GM08714 (cell line): Measurements from ENCODE around the gene TMTC2.

Experiments
- H3K4me3 ChIP-seq: fragments of 200-500 bp; sonication (Bioruptor generic); 2 replicates; pipeline ENCODE4 v1.5.1; 2014; ENCODE audit warnings: mild to moderate bottlenecking, low read length, inconsistent platforms
- ZNF274 ChIP-seq: IDR thresholded peaks from 2 replicates; pipeline ENCODE4 v1.6.1; 2012; ENCODE audit warnings: mild to moderate bottlenecking, low read depth, low read length

TMTC2 gene

DNA sequence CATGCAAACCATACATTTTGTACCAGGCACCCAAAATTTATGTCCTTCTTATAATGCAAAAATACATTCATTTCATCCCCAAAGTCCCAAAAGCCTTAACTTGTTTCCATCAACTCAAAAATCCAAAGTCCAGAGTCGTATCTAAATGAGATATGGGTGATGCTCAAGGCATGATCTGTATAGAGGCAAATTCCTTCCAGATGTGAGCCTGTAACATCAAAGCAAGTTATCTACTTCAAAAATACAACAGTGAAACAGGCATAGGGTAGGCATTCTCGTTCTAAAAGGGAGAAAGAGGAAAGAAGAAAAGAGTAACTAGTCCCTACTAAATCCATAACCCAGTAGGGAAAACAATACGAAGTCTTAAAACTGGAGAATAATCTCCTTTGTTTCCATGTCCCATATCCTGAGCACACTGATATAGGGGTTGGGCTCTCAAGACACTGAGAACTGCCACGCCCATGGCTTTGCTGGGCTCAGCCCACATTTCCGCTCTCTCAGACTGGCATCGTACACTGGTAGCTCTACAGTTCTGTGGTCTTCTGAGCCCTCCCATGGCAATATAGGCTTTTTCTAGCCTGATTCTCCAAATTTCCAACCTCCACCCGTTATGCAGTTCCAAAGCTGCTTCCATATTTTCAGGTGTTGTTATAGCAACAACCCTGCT, 232.8 kb downstream of the TMTC2 start:
- TF ChIP-seq ZNF274 = no peak
- H3K4me3 ChIP-seq = no peak overlapping the region

DNA sequence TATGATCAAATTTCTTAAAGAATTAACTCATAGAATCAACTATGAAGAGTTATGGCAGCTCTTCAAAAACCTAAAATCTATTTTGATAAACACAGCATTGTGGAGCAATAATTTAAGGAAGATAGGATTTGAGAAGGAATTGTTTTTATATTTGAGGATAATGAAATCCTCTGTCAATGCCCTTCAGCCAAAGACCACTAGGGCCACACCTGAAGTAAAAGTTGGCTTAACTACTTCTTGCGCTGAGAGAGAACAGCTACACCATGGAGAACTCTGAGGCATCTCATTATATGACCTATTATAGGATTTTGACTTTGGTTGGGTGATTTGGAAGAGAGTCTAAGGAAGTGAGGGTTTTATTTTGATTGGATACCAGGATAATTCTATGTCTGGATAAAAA, 237.2 kb downstream of the TMTC2 start:
- no peak overlapping the region for H3K4me3 ChIP-seq
- no peak for TF ChIP-seq ZNF274

DNA sequence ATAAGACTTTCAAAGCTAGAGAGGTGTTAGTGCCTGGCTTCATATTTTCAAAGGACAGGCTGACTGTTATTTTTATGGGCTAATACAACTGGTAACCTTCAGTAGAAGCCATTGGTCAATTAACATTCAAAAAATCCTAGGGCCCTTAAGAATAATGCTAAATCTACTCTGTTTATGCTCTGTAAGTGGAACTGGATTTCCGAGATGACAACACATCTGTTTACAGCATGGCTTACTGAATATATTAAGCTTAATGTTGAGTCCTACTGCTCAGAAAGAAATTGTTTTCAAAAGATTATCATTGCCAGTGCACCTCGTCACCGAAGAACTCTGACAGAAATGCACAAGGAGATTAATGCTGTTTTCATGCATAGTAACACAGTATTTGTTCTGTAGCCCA, 239.9 kb downstream of the TMTC2 start:
- no peak overlapping the region for H3K4me3 ChIP-seq
- TF ChIP-seq ZNF274 = no peak

DNA sequence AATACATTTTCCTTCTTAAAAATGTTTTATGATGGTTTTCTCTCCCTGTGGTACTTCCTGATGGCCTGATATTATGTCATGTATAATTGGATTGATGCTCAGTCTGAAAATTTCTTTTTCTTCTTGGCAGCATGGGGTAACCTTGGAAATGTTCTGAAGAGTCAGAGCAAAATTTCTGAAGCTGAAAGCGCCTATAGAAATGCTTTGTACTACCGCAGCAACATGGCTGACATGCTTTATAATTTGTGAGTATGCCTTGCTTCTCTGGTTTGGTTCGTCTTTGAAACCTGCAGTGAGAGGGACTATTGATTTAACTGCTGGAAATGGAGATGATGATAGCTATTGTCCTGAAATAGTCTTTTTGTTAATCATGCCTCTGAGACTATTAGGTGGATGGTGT, 243.6 kb downstream of the TMTC2 start:
- TF ChIP-seq ZNF274 = no peak

DNA sequence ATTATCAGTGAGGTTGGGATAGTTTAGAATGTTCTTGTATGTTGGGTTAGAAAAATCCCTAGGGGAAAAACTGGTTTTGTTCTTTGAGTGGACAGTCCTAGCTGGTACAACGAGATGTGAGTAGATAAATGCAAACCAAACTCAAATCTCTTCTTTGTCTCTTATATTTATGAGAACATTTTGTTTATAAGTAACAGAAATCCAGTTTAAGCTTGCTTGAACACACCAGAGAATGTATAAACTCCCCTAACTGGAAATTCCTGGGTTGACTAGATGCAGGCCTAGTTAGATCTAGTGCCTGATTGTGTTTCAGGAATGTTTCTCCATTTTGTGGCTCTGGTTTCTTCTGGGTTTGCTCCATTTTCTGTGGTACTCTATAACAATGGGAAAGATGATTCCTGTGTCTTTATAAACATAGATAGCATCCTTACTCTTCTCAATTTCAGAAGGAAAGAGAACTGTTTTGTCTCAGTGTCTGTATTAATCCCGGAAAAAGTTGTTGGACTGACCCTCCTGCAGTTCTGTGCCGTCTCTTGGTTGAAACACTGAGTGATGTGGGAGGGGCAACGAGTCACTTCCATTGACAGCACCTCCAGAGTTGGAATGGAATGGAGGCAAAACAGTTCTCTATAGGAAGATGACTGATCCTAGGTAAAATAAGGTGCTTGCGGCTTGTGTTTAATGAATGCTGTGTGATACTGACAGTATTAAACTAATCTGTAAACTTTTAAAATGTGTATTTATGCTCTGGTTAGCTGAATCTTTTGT, 244.8 kb downstream of the TMTC2 start:
- TF ChIP-seq ZNF274 = no peak
- H3K4me3 ChIP-seq = no peak overlapping the region

More for the DNA sequence above, 243.6 kb downstream of the TMTC2 start:
- H3K4me3 ChIP-seq = no peak overlapping the region

DNA sequence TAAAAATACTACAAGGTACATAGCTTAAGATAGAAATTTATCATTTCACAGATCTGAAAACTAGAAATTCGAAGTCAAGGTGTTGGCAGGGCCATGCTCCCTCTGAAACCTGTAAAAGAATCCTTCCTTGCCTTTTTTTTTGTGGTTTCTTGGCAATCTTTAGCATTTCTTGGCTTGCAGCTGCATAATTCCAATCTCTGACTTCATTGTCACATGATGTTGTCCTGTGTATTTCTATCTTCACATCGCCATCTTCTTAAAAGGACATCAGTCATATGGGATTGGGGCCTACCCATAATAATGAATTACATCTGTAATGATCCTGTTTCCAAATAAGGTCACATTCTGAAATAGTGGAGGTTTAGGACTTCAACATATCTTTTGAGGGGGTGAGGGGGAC, 250.4 kb downstream of the TMTC2 start:
- TF ChIP-seq ZNF274 = no peak
- H3K4me3 ChIP-seq = no peak overlapping the region

DNA sequence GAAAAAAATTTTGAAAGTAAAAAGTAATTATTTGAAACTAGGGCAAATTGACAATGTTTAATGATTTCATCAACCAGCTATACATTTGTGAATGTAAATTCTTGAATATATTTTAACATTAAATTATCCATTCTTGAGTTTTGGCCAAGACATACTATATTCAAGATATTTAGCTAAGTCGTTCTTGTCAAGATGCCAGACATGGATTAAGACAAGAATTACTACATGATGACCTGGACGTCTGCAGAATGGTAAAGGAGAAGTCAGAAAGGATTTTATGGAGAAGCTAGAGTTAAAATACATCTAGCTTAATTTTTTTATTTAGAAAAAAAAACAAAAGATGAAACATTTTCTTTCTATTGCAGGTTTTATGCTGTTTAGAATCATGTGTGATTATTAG, 255.8 kb downstream of the TMTC2 start:
- TF ChIP-seq ZNF274 = no peak
- H3K4me3 ChIP-seq = no peak overlapping the region

DNA sequence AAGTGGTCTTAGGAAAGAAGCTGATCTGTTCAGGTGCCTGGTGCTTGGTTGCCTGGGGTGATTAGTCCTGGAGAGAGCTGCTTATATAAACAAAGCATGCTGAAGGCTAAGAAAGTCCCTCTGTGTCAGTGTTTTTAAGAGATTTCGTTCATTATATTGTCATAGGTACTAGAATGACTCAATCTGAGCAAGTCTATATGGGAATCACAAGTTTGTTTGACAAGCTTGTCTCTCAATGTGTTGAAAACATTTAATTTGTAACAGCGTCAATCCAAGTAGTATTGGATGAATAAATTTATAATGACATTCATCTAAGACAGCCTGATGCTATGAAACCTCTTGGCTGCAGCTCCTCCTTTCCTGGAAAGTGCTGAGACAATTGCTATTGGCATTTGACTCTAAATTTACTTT, 256.3 kb downstream of the TMTC2 start:
- no peak overlapping the region for H3K4me3 ChIP-seq
- no peak for TF ChIP-seq ZNF274

DNA sequence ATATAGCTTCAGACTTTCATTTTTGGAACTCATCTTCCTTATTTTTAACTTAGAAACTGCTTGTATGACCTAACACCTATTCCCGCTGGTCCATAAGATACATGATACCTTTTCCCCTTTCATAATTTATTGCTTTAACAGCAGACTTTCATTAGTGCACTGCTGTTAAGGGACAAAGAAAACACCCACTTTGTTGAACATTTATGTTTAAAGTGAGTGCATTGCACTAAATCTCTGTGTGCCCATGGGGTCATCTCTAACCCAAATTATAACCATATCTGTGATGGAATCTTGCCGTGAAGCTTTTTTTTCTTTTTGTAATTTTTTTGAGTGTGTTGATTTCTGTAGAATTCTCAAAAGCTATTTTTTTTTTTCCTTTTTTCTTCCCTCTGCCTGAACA, 261.8 kb downstream of the TMTC2 start:
- no peak for TF ChIP-seq ZNF274
- no peak overlapping the region for H3K4me3 ChIP-seq

DNA sequence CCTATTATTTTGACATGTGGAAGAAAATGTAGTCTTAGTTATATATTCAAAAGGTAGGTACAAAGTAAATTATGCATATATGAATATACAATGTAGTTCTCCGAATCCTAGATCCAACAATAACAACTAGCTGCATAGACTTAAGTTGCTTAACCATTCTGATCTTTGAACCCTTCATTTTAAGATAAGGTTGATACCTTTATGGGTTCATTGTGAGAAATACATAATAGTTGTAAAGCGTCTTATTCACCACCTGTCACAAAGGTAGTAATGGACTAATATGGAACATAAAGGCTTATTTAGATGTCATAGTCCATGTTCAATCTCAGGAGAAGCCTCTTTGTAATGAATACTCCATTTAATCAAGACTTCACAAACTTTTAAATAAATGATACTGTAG, 263.6 kb downstream of the TMTC2 start:
- no peak for TF ChIP-seq ZNF274
- no peak overlapping the region for H3K4me3 ChIP-seq

DNA sequence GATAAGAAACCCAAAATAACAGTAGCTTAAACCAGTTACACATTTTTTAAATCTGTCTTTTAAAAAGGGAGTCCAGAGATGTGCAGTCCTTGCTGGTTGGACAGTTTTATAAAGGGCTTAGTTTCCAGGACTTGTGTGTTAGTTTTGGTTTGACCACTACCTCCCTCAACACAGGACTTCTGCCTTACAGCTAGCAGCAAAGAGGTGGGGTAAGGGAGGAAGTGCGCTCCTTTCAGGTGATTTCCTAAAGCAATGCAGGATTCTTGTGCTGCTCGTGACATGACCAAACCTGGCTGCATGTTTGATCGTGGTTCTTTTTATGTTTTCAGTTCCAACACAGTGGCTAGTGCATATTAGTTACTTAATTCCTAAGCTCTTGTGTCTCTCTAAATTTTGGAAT, 266.2 kb downstream of the TMTC2 start:
- TF ChIP-seq ZNF274 = no peak
- no peak overlapping the region for H3K4me3 ChIP-seq

DNA sequence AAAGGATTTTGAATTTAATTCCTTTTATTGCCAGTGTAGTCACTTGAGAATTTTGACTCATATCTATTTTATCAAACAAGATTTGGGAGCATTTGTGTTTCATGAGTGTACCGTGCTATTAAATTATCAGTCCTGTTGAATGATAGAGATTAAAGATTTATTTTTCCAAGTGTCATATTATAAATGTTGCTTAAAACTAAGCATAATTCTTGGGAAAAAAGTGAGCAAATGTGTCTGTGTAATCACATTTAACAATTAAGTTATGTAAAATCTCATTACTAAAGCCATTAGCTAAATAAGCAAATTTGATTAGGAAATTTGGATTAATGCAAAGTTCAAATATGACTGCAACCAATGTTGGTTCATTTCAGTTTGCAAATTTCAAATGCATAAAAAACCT, 266.7 kb downstream of the TMTC2 start:
- TF ChIP-seq ZNF274 = no peak
- H3K4me3 ChIP-seq = no peak overlapping the region

DNA sequence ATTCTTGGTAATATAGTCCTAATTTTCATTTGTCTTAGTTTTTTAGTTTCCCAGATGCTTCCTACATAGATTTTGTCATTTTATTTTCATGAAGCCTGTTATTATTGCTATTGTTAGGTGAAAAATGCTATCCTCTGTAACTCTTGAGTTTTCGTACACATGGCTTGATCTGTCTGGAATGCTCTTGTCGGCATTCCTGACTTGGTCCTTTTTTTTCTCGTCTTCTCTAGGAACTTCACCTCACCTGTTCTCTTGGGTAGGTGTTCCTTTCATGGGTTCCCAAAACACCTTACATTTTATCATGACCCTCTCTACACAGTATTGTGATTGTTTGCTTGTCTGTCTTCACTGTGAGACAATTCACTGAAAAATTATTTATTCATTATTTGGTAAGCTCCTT, 267.4 kb downstream of the TMTC2 start:
- no peak overlapping the region for H3K4me3 ChIP-seq
- TF ChIP-seq ZNF274 = no peak

DNA sequence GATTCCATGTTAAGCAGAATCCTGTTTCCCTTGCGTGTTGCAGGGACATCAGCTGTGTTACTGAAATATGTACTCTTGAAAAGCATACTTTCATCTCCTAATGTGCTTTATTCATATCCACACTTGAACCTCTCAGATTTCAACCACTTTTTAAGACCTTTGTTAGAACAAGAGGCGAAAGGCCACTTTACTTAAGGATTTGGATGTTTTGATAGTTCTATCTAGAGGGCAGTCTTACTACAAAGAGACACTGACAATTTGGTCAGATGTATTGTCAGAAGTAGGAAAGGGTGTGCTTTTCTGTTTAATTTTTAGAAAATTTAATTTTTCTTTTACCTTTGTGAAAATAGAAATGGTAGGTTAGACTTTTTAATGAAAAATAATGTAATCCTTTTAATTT, 267.9 kb downstream of the TMTC2 start:
- TF ChIP-seq ZNF274 = no peak
- H3K4me3 ChIP-seq = no peak overlapping the region

DNA sequence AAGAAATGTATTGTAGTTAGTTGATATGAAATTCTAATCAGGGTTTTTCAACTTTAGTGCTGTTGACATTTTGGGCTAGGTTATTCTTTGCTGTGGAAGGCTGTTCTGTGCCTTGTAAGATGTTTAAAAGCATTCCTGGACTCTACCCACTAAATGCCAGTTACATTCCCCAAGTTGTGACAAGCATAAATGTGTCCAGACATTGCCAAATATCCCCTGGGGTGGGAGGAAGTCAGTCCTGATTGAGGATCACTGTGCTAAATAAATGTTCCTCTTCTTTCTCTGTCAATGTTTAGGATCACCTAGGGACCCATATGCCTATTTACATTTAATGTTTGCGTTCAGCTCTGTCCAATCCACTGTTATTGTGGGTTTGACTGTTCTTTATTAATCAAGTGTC, 268.3 kb downstream of the TMTC2 start:
- TF ChIP-seq ZNF274 = no peak

More for the DNA sequence above, 268.3 kb downstream of the TMTC2 start:
- H3K4me3 ChIP-seq = no peak overlapping the region
